ENCODE results near the gene BRAP. TPM values are rescaled to one million over a fixed set of nuclear protein-coding genes. Genes with fewer than 3 reads are reported as not detected.

BRAP gene
- polyA plus RNA-seq, 1 donor from 2014 or later, result 23.4 TPM

Other genes starting within 250 kb of the BRAP start
- 12.6 and 13.9 TPM in 2 replicates for gene ATXN2, start 86.6 kb downstream of the BRAP start, polyA plus RNA-seq
- gene ACAD10, start 97 bp upstream of the BRAP start, polyA plus RNA-seq, result 25.7 and 27.0 TPM in 2 replicates
- 64.3 and 74.0 TPM in 2 replicates for gene ALDH2, start 81.0 kb upstream of the BRAP start, polyA plus RNA-seq
- gene MAPKAPK5, start 156.3 kb upstream of the BRAP start, polyA plus RNA-seq, result 84.4 and 93.7 TPM in 2 replicates

All from neural cell (in vitro differentiated cells).